Right renal pelvis (tissue), 4 donors: ENCODE data around the gene DACH1. TPM values are rescaled to one million over a fixed set of nuclear protein-coding genes. Genes with fewer than 3 reads are reported as not detected.
"Not testable (repeated sequence)": the region's sequence is repeated elsewhere in the genome, so short reads cannot be mapped to it uniquely, and the experiment has no call there.

Experiments used
- DNase-seq, 4 donors: peaks; one replicate each; pipeline ENCODE4 v3.0.0-alpha.2; 2013; ENCODE audit warnings: low read depth in 4 of 4, low spot score in 3 of 4, missing footprints in 1 of 4
- polyA plus RNA-seq, 4 donors: library from polyadenylated mRNA; unstranded; fragments of 120-200 nt; gene quantifications; one replicate each; pipeline ENCODE4 v1.2.1, GENCODE V29; 2013; ENCODE audit not compliant: insufficient read length in 4 of 4

Gene DACH1
- polyA plus RNA-seq, 4 donors = 107 to 136 (median 124) TPM

DNA sequence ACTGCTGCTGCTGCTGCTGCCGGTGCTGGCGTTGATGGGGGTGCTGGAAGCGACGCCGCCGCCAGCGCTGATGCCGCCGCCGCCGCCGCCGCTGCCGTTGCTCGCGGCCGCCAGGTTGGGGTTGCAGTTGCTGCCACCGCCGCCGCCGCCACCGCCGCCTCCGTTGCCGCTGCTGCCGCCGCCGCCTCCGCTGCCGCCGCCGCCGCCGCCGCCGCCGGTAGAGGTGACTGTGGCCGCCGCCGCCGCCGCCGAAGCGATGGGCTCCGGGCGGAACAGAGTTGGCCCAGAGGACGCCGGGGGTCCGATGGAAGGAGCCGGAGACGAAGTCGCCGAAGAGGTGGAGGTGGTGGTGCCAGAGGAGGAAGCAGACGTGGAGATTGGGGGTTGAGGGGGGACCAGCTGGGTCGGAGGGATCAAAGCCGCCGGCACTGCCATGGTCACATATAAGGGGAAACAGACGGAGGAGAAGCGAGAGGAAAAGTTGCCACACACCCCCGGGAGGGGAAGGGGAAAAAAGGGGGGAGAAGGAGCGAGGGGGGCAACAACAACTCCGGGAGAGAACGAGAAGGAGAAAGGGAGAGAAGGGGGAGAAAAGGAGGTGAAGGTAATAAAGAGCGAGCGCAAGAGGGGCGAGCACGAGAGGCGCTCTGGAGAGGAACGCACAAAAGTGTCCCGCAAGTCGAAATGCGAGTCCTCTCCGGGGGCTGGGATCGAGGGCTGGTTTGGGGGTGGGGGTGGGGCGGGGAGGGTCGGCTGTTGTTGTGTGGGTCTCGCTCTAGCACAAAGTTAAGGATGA is 471 bp downstream of the DACH1 start:
- DNase-seq = no peak

DNA sequence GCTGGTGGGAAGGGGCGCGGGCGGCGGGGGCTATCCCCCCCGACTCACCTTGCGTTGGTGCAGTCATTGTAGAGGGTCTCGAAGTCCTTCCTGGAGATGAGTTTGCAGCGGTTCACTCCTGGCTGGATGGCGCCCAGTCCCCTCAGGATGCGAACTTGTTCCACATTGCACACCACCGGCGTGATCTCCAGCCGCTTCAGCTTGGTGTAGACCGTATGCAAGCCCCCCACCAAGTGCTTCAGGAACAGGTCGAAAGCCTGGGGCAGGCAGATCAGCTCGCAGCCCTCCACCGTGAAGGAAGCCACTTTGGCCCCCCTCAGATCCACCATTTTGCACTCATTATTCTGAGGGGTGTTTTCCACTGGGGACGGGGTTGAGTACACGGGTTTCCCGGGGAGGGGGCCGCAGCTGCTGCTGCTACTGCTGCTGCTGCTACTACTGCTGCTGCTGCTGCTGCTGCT is 1.1 kb downstream of the DACH1 start:
- DNase-seq = no peak

DNA sequence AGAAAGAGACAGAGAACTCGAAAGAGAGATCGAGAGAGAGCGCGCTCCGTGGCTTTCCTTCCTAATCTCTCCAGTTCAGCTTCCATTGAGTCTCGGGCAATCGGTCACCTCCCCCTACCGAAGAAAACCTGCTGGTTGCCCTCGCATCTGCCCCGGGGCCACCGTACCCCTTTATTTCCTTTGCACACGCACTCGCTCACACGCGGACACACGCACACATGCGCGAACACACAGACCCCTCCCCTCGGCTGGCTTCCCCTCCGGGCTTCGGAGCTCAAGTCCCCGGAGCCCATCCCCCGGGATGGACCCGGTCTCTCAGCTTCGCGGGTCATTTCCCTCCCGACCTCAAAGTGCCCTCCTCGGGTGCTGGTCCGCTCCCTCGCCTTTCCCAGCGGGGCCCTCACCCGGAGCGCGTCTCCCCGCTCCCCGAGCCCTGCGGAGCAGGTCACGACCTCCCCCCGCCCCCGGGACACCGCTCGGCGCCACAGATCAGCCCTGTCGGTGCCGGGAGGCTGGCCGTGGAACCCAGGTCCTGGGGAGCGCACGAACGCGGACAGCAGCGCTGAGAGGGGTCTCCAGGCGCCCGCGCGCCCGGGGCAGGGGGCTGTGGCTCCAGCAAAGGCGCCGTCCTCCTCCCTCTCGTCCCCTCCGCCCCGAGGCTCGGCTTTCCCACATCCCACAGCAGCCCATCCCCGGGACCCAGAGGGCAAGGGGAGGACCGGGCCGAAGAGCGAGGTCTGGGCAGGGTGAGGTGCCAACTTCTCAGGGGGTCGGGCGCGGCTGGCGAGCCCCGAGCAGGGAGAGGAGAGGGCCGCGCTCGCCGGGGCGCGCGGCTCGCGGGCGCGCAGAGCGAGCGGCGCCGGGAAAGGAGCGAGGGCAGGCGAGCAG is 1.8 kb downstream of the DACH1 start:
- DNase-seq = no peak

DNA sequence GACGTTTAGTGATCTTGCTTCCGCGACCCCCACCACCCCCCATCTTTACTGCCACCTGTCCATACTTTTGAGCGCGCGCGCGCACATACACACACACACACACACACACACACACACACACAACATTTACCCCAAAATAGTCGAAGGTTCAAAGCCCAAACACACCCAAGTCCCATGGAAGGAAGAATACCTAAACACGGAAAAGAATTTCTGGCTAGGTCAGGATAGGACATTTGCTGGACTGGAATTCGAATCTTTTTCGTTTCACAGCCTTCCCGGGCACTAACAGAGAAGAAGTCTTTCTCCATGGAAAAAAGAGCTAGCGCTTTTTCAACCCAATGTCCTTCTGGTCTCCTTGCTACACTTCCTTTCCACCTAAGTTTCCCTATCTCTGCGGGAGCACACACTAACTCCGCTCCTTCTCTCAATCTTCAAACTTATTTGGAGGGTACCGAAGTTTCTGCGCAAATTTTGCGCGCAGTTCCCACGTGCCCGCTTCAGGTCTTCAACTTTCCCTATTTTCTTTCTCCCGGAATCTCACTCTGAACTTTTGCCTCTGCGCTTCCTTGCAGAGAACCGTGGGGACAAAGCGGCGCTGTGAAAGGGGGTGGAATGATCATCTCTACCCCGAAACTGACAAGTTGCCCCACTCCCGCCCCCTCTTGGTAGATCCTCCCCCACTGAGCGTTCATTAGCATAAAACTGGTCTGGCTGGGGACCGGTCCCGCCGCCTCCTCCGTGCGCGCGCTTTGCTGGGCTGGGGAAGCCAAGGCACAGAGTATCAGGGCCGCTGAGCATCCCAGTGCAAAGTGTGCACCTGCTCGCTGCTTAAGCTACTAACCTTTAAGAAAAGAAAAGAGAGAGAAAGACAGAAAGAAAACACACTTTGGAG is 2.7 kb downstream of the DACH1 start:
- no peak for DNase-seq

DNA sequence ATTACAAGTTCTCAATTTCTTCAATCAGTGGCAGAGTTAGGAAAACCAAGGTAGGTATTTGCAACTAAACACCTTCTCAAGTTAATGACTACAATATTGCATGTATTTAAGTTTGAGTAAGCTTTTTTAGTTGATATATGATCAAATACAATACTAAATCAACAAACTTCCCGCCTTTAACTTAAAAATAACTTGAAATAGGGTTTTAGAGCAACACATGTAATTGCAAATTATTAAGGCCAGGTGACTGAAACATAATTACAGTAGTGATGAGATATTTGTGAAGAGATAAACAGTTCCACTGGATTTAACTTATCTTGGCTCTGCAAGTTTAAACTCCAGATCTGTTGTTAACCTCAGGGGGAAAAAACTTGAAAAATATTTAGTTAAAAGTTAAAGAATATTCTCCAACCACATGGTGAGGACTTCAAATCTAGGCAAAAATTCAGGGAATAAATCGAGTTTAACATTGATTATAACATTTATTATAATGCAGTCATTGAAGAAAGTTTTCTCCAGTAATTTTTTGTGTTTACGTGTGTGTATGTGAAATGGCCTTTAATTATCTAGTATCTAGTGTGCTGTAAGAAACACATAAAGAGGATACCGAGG is 3.6 kb downstream of the DACH1 start:
- no peak for DNase-seq

DNA sequence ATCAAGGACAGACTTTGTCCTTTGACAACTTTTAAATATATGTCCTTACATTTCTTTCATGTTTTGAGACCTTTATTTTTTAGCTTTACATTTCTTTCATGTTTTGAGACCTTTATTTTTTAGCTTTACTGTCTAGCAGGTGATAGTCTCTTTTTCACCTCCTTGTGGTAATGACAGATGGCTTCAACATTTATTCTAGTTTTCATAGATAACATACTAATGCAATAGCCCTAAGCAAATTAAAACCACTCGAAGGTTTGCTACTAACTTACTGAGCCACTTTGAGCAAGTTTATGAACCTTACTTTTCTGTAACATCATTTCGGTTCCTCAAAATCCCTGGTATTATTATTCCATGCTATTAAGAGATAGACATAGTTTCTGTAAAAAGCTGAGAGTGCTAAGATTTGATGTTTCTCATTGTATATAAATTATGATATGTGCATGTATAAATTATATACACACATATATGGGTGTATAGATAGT is 4.5 kb downstream of the DACH1 start:
- DNase-seq = no peak

DNA sequence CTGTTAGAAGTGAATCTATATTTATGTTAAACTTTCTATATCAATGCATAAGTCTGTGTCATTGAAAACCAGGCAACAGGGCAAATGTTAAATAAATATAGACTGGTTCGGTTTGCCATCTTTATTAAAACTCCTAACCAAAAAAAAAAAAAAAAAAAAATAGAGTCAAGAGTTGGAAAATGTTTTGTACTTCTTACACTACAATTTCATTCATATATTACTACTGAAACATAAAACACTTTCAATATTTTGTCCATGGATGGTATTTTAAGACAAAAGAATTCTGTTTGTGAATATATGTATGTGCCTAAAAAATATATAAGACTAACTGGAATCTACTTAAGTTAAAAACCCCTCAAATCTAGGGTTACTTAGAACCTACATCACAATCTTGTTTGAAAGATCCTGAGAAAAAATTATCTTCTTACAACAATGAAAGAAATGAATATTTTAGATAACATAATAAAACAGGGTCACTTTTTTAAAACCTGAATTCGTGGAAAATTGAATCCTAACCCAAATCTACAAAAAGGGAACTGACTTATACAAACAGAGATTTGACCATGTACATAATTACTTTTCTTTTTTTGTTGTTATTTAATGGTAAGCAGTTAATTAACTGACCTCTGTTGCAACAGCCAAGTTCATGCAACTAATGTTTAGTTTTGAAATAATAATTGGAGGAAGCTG is 5.1 kb downstream of the DACH1 start:
- no peak for DNase-seq

DNA sequence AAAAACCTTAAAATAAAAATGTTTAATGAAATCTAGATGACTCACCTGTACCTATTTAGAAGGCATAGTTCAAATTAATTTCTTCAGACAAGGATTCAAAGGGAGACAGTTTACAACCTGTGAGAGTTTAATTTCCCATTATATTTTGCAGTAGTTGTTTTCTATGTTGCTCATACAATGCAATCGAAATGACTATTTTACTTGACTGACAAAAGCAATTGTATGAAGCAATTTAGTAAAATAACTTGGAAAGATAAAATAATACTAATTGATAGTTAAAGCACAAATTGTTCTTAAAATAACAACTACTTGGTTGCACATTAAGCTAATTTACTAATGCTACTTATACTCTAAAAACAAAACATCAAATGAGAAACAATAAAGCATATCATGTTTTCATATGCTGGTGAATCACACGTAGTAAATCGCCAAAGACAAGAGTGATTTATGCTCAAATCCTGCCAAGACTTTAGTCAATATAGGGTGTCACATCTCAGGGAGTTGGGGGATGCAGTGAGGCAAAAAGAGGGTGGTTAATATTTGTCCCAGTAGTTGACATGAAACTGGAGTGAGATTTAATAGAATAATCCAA is 6.4 kb downstream of the DACH1 start:
- DNase-seq = no peak

DNA sequence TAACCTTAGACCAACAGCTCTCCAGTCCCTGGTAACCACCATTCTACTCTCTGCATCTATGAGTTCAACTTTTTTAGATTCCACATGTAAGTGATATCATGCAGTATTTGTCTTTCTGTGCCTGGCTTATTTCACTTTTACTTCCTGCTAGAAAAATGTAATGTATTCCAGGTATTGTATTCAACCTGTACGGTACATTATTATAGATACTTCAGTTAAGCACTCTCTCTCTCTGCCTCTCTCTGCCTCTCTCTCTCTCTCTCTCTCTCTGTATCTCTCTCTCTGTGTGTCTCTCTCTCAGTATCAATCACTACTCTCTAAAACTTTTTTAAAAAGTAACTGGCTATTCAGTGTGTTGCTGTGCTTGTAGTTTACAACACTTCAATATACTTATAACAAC is 8.4 kb downstream of the DACH1 start:
- no peak for DNase-seq

DNA sequence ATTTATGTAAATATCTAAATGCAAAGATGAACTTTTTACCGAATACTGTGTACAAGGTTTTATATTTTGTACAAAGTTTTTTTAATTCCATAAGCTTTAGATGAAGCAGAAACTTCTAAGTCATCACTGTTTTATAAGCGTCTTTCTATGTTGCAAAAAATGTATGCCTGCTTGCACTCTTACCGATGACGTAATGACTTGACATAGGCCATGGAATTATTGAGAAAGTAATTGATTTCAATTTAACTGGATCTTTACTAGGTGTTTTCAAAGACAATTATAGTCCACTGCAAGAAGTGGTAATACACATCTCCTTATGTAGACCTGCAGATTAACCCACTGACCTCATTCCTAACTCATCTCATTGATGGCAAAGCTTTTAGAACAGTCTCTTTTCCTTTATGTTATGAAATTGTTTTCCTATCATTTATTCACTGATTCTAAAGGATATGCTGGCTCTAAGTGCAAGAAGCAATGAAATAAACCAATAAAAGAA is 10.4 kb downstream of the DACH1 start:
- no peak for DNase-seq

DNA sequence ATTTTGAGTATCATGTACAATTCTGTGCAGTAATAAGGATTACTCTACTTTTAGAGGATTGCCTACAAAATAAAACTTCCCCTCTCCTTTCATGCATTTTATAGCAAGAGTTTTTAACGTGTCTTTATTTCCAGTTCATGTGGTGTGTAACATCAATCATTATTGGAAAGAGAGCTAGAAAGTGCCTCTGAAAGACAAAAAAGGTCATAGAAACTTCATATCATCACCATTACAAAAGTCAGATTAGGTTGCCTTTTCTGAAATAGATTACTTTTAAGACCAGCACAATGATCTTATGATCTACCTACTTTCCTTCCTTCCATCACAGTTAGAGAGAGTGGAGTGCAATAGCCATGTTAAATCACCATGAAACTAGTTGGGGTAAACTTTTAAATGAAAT is 12.6 kb downstream of the DACH1 start:
- no peak for DNase-seq

DNA sequence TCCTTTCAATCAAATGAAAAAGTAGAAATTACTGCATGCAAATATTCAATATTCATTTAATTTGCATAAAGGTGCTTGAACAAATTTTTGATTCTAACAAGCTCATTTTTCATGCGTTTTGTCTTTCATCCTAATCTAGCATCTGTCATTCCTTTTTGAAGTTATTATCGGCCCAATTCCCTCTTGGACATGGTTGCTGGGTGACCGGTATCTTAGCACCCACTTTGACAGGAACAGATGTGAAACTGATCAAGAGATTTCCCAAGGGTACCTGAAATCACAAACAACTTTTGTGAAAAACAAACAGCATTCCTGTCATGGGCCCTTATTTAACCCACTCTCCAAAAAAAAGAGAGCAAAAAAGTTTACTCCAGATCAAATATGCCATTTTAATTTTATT is 13.3 kb downstream of the DACH1 start:
- DNase-seq = no peak

DNA sequence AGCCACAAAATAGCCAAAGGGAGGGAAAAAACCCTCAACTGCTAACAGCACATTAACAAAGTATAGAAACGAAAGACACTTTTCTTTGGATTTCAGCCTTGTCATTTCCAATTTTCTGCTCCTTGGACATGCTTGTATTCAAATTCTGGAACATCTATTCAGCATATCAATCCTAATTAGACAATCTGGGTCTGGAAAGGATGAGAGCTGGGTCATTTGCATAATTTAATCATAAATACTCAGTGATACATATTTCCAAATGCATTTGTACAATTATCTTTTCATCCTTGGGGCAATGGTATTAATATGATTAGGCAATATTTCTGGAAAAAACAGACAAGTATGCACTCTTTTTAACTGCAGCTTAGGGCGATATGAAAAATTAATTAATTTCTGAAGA is 14.3 kb downstream of the DACH1 start:
- DNase-seq = no peak

DNA sequence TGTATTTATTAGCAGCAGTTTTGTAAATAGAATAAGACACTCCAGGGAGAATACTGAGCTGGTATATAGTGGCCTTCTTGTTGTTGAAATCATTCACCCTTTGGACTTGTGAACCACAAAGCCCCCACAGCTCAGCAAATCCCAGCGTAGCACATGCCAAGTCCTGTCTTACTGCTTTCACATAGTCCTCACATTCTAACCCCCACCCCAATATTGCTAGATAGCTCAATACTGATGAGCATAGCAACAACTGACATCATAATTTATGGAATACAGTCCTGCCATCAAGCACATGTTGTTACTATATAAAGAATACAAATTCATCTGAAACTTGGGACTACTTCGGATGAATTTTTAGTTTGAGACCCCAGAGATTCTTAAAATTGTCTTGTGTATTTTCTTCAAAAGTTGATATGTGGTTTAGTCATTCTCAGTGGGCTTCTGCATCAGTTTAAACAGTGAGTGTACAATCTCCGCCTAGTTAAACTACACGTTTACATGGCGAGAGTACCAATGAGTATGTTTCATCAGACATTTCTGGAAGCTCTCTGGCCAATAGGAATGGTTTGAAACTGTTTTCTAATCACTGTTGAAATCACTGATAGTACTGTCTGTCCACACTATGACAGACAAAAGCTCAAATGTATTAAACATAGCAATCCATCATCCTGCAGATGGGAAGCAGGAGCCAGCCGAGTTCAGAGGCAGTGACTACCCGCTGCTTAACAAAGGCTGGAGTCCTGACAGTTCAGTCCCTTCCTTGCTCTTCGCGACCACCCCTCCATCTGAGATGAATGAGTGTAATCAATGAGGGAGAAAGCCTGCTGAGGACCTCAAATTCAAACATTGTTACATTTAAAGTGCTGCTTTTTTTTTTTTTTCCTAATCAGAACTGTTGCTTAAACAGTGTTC is 15.2 kb downstream of the DACH1 start:
- no peak for DNase-seq

DNA sequence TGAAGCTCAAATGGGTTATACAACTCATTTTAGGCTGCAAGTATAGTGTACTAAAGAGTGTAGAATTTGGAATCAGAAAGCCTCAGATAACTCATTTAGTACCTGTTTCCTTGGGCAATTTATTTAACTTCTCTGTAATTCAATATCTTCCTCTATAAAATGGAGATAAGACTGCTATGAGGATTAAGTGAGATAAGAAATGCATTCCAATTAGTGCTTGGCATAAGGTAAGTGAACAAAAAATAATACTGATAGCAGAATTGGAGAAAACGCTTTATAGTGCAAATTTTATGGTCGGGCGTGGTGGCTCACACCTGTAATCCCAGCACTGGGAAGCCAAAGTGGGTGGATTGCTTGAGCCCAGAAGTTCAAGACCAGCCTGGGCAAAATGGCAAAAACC is 25.0 kb downstream of the DACH1 start:
- no peak for DNase-seq

DNA sequence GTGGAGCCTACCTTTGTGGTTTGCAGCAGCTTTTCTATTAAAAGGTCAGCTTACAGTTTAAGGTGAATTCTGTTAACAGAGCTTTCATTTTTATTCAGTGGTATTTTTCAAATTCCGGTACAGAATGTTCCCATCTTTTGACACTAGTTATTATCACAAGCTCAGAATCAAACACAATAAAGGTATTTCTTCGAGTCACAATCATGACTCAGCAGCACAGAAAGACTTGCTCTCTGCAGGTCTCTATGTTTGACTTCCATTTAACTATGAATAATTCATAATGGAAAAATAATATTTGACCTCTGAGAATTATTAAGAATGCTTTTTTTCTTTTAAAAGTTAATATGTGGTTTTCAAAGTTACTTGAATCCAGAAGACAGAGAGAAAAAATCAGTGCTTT is 28.2 kb downstream of the DACH1 start:
- DNase-seq = no peak

DNA sequence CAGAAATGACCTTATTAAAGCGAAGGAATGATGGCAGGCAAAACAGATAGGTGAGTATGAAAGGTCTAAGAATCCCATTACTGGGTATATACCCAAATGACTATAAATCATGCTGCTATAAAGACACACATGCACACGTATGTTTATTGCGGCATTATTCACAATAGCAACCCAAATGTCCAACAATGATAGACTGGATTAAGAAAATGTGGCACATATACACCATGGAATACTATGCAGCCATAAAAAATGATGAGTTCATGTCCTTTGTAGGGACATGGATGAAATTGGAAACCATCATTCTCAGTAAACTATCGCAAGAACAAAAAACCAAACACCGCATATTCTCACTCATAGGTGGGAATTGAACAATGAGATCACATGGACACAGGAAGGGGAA is 29.4 kb downstream of the DACH1 start:
- not testable (repeated sequence) for DNase-seq

DNA sequence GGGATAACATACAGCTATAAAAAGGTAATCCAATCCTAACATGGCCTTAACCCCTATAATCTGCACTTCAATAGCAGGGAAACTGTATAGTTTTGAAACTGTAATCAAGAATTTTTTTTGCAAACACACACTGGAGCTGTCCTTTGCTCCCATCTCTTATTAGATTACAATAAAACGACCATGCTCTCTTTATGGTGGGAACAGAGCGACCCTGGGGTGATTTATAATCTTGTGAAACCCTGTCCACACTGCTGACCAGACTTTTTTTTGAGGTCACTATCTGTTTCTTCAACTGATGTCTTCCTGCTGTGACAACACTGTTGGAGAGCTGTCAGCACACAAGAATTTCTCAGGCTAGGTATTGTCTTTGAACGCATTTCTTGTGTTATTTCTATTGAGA is 35.3 kb downstream of the DACH1 start:
- DNase-seq = peak; percentile 31 to 61 (median 47)
